HG02885 (cell line): Measurements from ENCODE around the gene TAS2R30.

Experiments used
- ATAC-seq: cut with Tn5 transposase; IDR thresholded peaks from one replicate; pipeline ENCODE4 v1.9.1; 2021; ENCODE audit warnings: mild to moderate bottlenecking; ENCODE audit not compliant: unreplicated experiment, poor library complexity

Gene TAS2R30, protein sequence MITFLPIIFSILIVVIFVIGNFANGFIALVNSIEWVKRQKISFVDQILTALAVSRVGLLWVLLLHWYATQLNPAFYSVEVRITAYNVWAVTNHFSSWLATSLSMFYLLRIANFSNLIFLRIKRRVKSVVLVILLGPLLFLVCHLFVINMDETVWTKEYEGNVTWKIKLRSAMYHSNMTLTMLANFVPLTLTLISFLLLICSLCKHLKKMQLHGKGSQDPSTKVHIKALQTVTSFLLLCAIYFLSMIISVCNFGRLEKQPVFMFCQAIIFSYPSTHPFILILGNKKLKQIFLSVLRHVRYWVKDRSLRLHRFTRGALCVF

GRCh38 chr12:11134305-11134704, at the start of gene TAS2R30:
Gene TAS2R30, minus strand, starts transcription at chr12:11134644. Its CDS starts 400 bp downstream, at chr12:11134244.
- ATAC-seq, result no peak

GRCh38 chr12:11183011-11183410, 48.6 kb upstream of the TAS2R30 start:
- no peak for ATAC-seq

GRCh38 chr12:11182529-11182928, 48.1 kb upstream of the TAS2R30 start:
- no peak for ATAC-seq

- no peak for ATAC-seq
Measured at GRCh38 chr12:11178250-11178649, 43.8 kb upstream of the TAS2R30 start.

- no peak for ATAC-seq
Measured at GRCh38 chr12:11174022-11174421, 39.6 kb upstream of the TAS2R30 start.

DNA sequence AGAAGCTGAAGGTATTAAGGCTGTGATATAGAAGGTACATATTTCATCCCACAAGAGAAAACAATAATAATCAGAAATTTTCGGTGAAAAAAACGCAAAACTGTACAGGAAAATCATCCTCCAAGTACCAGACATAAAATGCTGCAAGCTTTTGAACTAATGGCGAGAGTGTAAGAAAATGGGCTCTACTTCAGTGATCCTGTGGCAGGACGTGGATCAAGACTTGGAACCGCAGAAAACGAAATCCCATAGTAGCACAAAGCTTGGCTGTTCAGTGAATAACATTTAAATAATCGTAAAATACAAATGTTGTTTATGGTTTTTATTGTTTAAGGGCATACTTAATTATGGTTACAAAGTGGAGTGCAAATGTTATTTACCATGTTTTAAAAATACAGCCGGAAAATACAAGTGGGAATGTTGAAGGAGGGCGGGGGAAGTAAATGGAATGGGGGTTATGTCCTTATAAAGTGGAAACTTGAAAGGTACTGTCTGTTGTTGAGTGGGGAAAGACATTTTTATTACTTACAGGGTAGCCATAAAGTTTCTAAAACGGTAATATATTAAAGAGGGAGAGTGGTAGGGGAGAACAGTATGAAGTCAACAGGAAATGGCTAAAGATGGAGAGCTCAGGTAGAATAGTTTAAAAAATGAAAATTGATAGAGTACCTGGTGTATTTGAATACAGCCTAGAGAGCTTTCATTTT, 37.7 kb upstream of the TAS2R30 start:
- no peak for ATAC-seq

- peak; percentile 97 for ATAC-seq
Measured at GRCh38 chr12:11171145-11171968, 36.9 kb upstream of the TAS2R30 start, which contains the start of gene SMIM10L1. Gene SMIM10L1, plus strand, starts transcription at chr12:11171194. Its CDS starts 163 bp downstream, at chr12:11171357.

DNA sequence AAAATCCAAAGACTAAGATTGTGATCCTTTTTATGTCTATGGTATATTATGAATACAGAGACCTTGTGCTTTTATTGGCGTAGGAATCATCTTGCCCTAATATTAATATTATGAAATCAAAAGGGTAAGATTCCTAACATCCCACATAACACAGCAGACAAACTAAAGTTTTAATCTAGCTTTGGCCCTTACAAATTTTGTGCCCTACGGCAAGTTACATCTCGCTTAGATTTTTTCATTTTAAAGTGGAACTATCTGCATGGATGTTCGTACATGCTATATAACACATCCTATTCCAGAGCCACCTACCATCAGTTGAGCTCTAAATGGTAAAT, 36.3 kb upstream of the TAS2R30 start:
- ATAC-seq, result no peak

- no peak for ATAC-seq
Measured at GRCh38 chr12:11166300-11166699, 31.9 kb upstream of the TAS2R30 start.

- no peak for ATAC-seq
Measured at GRCh38 chr12:11164384-11164783, 29.9 kb upstream of the TAS2R30 start.

GRCh38 chr12:11162502-11162901, 28.1 kb upstream of the TAS2R30 start:
- no peak for ATAC-seq

- no peak for ATAC-seq
Measured at GRCh38 chr12:11158885-11159444, 24.5 kb upstream of the TAS2R30 start.

DNA sequence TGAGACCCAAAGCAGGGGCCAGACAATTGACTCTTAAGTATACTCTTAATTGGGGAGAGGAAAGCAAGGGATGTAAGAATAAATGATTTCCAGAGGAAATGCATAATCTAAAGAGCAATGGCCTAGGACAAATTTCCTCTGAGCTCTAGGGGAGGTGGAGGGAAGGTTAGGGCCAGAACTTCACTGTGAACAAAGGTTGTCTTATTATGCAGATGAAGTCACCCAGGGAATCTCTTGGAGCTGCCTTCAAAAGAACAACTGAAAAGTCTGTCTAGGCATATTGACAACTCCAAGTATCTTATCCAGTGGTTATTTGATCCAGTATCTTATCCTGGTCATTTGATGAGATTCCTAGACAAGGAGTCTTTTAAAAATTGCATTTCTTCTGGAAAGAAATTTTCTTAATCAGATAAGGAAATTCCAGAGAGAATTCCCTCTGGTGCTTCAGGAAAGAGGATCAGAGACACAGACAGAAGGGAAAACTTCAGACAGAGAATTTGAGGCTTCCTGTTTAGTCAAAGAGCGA, 20.0 kb upstream of the TAS2R30 start:
- ATAC-seq, result no peak

DNA sequence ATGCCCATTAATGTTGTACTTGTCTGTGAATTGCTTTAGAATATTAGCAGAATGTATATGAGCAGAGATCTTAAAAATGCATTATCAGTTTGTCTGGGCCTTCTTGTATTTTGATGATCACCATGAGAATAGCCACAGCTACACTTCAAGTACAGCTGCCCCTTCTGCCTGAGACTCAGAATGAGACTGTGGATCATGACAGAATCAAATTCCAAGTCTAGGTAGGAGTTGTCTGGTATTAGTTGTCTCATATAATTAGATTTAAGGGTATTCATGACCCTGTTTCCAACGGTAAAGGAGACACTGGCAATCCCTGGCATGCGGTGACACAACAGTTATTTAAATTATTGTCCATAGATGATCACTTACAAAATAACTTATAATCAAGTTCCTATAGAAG, 18.3 kb upstream of the TAS2R30 start:
- no peak for ATAC-seq

GRCh38 chr12:11150832-11151231, 16.4 kb upstream of the TAS2R30 start:
- ATAC-seq, result no peak

DNA sequence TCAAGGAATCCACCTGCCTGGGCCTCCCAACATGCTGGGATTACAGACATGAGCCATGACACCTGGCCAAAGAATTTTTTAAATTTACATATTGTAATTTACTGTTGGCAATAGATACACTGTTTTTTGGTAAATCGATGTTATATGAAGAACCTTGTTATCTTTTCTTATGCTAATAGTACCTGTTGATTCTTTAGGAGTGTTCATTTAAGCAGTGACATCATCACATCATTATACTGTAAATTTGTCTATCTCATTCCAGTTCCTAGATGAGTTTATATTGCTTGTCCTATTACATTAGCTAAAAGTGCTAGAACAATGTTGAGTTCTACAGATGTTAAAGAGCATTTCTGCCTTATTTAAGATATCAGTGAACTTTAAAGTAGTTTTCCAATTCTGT, 13.0 kb upstream of the TAS2R30 start:
- ATAC-seq, result no peak

- ATAC-seq, result no peak
Measured at GRCh38 chr12:11144297-11144696, 9.9 kb upstream of the TAS2R30 start.

DNA sequence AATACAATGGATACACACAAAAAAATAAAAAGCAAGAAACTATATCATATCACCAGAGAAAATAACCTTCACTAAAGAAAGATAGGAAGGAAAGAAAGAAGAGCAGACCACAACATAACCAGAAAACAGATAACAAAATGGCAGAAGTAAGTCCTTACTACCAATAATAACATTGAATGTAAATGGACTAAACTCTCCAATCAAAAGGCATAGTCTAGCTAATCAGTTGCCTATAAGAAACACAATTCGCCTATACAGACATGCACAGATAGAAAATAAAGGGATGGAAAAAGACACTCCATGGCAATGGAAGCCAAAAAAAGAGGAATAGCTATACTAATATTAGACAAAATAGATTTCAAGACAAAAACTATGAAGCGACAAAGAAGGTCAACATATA, 8.9 kb upstream of the TAS2R30 start:
- no peak for ATAC-seq

GRCh38 chr12:11136075-11136474, 1.6 kb upstream of the TAS2R30 start:
- peak; percentile 47 for ATAC-seq

GRCh38 chr12:11133816-11134215, 628 bp downstream of the TAS2R30 start:
- no peak for ATAC-seq
